Inferior parietal cortex (tissue), 1 donor: ENCODE measurements around the gene ACTG1.

ENCODE experiments used
- DNase-seq: peaks from one replicate; pipeline ENCODE4 v3.0.0-alpha.2; 2016; ENCODE audit errors: extremely low spot score

The ACTG1 gene

GRCh38 chr17:81518113-81518784 lies 5.7 kb upstream of the ACTG1 start:
- no peak for DNase-seq

GRCh38 chr17:81517339-81518112 lies 4.9 kb upstream of the ACTG1 start:
- no peak for DNase-seq

GRCh38 chr17:81517009-81517338 lies 4.4 kb upstream of the ACTG1 start:
- no peak for DNase-seq

GRCh38 chr17:81516439-81516838 lies 3.8 kb upstream of the ACTG1 start:
- no peak for DNase-seq

- no peak for DNase-seq
Observed at GRCh38 chr17:81515530-81516041, 3.0 kb upstream of the ACTG1 start.

GRCh38 chr17:81514739-81515529 lies 2.3 kb upstream of the ACTG1 start:
- DNase-seq, result peak; percentile 17

GRCh38 chr17:81514489-81514738 lies 1.8 kb upstream of the ACTG1 start:
- DNase-seq, result no peak

GRCh38 chr17:81513753-81514488 lies 1.3 kb upstream of the ACTG1 start:
- DNase-seq, result no peak

GRCh38 chr17:81513372-81513752 lies 763 bp upstream of the ACTG1 start:
- peak; percentile 48 for DNase-seq

- no peak for DNase-seq
Observed at GRCh38 chr17:81511804-81512561, 616 bp downstream of the ACTG1 start.

GRCh38 chr17:81511554-81511803 lies 1.1 kb downstream of the ACTG1 start:
- DNase-seq, result no peak

GRCh38 chr17:81510785-81511553 lies 1.6 kb downstream of the ACTG1 start:
- no peak for DNase-seq

GRCh38 chr17:81509972-81510784 lies 2.4 kb downstream of the ACTG1 start:
- DNase-seq, result no peak

- no peak for DNase-seq
Observed at GRCh38 chr17:81509207-81509971, 3.2 kb downstream of the ACTG1 start.

- no peak for DNase-seq
Observed at GRCh38 chr17:81508639-81509206, 3.9 kb downstream of the ACTG1 start.

- no peak for DNase-seq
Observed at GRCh38 chr17:81503619-81504018, 9.0 kb downstream of the ACTG1 start.

GRCh38 chr17:81502471-81503017 lies 10.1 kb downstream of the ACTG1 start:
- DNase-seq, result no peak

GRCh38 chr17:81500047-81500446 lies 12.6 kb downstream of the ACTG1 start:
- DNase-seq, result no peak

- DNase-seq, result no peak
Observed at GRCh38 chr17:81499601-81499970, 13.0 kb downstream of the ACTG1 start.
